Spleen (tissue), 11 donors: ENCODE measurements around the gene MAP1A. TPM values are rescaled to one million over a fixed set of nuclear protein-coding genes. Genes with fewer than 3 reads are reported as not detected.

Experiments used
- DNase-seq: peaks from one replicate; pipeline ENCODE4 v3.0.0-alpha.2; 2020
- H3K27ac ChIP-seq, 8 donors: fragments of 200-600 bp; sonication (generic) in 7 of 8; 1 replicate in 4 of 8; 2 replicates in 4 of 8; pipeline versions ENCODE4 v1.5.0 to v1.8.0; 2016 to 2021; ENCODE audit warnings: inconsistent platforms in 4 of 8, mild to moderate bottlenecking in 4 of 8, moderate library complexity in 1 of 8
- H3K27me3 ChIP-seq, 7 donors: fragments of 200-600 bp; sonication (generic) in 6 of 7; replicated peaks in 1 of 7; 1 replicate in 4 of 7; 2 replicates in 3 of 7; pipeline versions ENCODE4 v1.5.0 to v1.8.0; 2016 to 2021; ENCODE audit warnings: inconsistent platforms in 3 of 7, mild to moderate bottlenecking in 1 of 7
- H3K36me3 ChIP-seq, 6 donors: fragments of 200-600 bp; sonication (generic) in 5 of 6; 1 replicate in 4 of 6; 2 replicates in 2 of 6; pipeline versions ENCODE4 v1.5.0 to v1.8.0; 2016 to 2021; ENCODE audit warnings: inconsistent platforms in 2 of 6
- H3K4me1 ChIP-seq, 6 donors: fragments of 200-600 bp; sonication (generic) in 5 of 6; 1 replicate in 3 of 6; 2 replicates in 3 of 6; pipeline versions ENCODE4 v1.5.0 to v1.8.0; 2016 to 2021; ENCODE audit warnings: inconsistent platforms in 3 of 6
- H3K4me3 ChIP-seq, 8 donors: fragments of 200-600 bp; sonication (generic) in 7 of 8; 1 replicate in 4 of 8; 2 replicates in 4 of 8; pipeline versions ENCODE4 v1.5.0 to v1.8.0; 2016 to 2021; ENCODE audit warnings: inconsistent platforms in 4 of 8, mild to moderate bottlenecking in 4 of 8, moderate library complexity in 2 of 8
- H3K9me3 ChIP-seq, 8 donors: fragments of 200-600 bp; sonication (generic) in 7 of 8; 1 replicate in 4 of 8; 2 replicates in 4 of 8; pipeline versions ENCODE4 v1.5.0 to v1.8.0; 2016 to 2021; ENCODE audit warnings: inconsistent platforms in 4 of 8
- CTCF ChIP-seq, 11 experiments: fragments of 200-600 bp in 7 of 11; fragments of 450-650 bp in 4 of 11; sonication (generic) in 4 of 11; IDR thresholded peaks in 8 of 11; conservative IDR thresholded peaks in 3 of 11; 1 replicate in 7 of 11; 2 replicates in 4 of 11; pipeline versions ENCODE4 v1.4.0 to v1.8.0; 2016 to 2021; ENCODE audit warnings: antibody characterized with exemption in 11 of 11, inconsistent platforms in 4 of 11, mild to moderate bottlenecking in 1 of 11
- POLR2A ChIP-seq, 3 donors: fragments of 450-650 bp; IDR thresholded peaks; one replicate each; pipeline ENCODE4 v1.5.1; 2017; ENCODE audit warnings: antibody characterized with exemption in 3 of 3, mild to moderate bottlenecking in 1 of 3
- POLR2AphosphoS5 ChIP-seq, 3 donors: sonication (generic); formaldehyde crosslinking; IDR thresholded peaks; one replicate each; pipeline ENCODE4 v1.5.1; 2017; ENCODE audit warnings: antibody characterized with exemption in 3 of 3
- WGBS, 5 donors: extraction: QIAGEN DNeasy Blood & Tissue Kit in 3 of 5; methylation state at CpG; one replicate each; pipeline versions ENCODE4 v1.1.5 to v1.1.7; 2013 to 2018; 5-methylcytosine and 5-hydroxymethylcytosine counted together
- intact Hi-C: fragments of 100-400 bp; cut with DNase I; formaldehyde crosslinking; loops from one replicate; pipeline ENCODE4 v1.15.0; 2023; ENCODE audit warnings: low total_unique reads
- polyA plus RNA-seq, 3 donors: library from polyadenylated mRNA; stranded (reverse); fragments of 200-250 nt; gene quantifications; one replicate each; pipeline ENCODE4 v1.2.1, GENCODE V29; 2013
- total RNA-seq, 7 donors: library from RNA; depleted of rRNA in 3 of 7; stranded (reverse); fragments of >200 nt in 3 of 7; fragmentation: NEBNext Ultra II Directional in 4 of 7; extraction: Animal tissue kit (Norgen Biotek cat#: 25700) in 4 of 7; gene quantifications; one replicate each; pipeline versions ENCODE4 v1.1.0 to v1.2.1, GENCODE V29; 2016 to 2021
- donor health status: healthy with polysubstance abuse.
- donor health status: DM: no; HTN: no; CAD: no; lungs with moderate emphysema.
- donor health status: DM: no; HTN: no; CAD: no.
- donor health status: Bipolar disorder and iron deficiency.
- donor health status: healthy.
- donor health status: DM: no; HTN: no; CAD: no.
- donor health status: DM: yes; HTN: yes; CAD: no.

MAP1A gene
- total and polyA plus RNA-seq, 10 donors, result 0.15 to 5.4 (median 2.6) TPM

GRCh38 chr15:43545426-43545825 is 28.0 kb downstream of the MAP1A start:
- intact Hi-C loops, result no loop called here
- H3K36me3 ChIP-seq, result peaks cover 0 to 28% (median 3%) of the 10 kb centered on the region in 6 donors
- TF ChIP-seq POLR2AphosphoS5 (IDR thresholded peaks at IDR 0.05), result no peak
- H3K4me1 ChIP-seq, result no peaks in the 10 kb centered on the region
- H3K27me3 ChIP-seq, result no peaks in the 10 kb centered on the region
- no peak overlapping the region for H3K4me3 ChIP-seq
- DNase-seq, result no peak
- WGBS, 5 donors, result 88 to 100% (median 91%) methylated on average over 1 of the region's 1 CpG
- H3K9me3 ChIP-seq, result peaks cover 0 to 8% (median 7%) of the 10 kb centered on the region in 8 donors
- no peak overlapping the region for H3K27ac ChIP-seq

- 96 to 99% (median 98%) methylated on average over 2 of the region's 2 CpGs for WGBS, 5 donors
- H3K36me3 ChIP-seq, result peaks cover 0 to 43% (median 3%) of the 10 kb centered on the region in 6 donors
- H3K4me3 ChIP-seq, result no peak overlapping the region
- intact Hi-C loops, result no loop called here
- H3K27me3 ChIP-seq, result no peaks in the 10 kb centered on the region
- TF ChIP-seq POLR2A (IDR thresholded peaks at IDR 0.05) (no peak), POLR2AphosphoS5 (IDR thresholded peaks at IDR 0.05) (no peak), CTCF (IDR thresholded peaks at IDR 0.05 in 8 of 11, conservative IDR thresholded peaks at IDR 0.05 in 3 of 11) (no peak)
- peaks cover 0 to 8% (median 7%) of the 10 kb centered on the region in 8 donors for H3K9me3 ChIP-seq
- no peak for DNase-seq
- H3K27ac ChIP-seq, result no peak overlapping the region
- H3K4me1 ChIP-seq, result no peaks in the 10 kb centered on the region
These were observed 30.1 kb downstream of the MAP1A start for GRCh38 chr15:43547539-43547938.

- Histone ChIP-seq H3K36me3 (peaks cover 0 to 68% (median 12%) of the 10 kb centered on the region in 6 donors), H3K4me1 (no peaks in the 10 kb centered on the region), H3K4me3 (no peak overlapping the region), H3K27me3 (no peaks in the 10 kb centered on the region), H3K27ac (no peak overlapping the region), H3K9me3 (peaks cover 0 to 8% (median 7%) of the 10 kb centered on the region in 8 donors)
- 85 to 88% (median 86%) methylated on average over 10 of the region's 10 CpGs for WGBS, 5 donors
- no peak for DNase-seq
- TF ChIP-seq POLR2AphosphoS5 (IDR thresholded peaks at IDR 0.05) (no peak), POLR2A (IDR thresholded peaks at IDR 0.05) (no peak), CTCF (IDR thresholded peaks at IDR 0.05 in 8 of 11, conservative IDR thresholded peaks at IDR 0.05 in 3 of 11) (no peak)
- intact Hi-C loops, result no loop called here
These were observed 33.3 kb downstream of the MAP1A start for GRCh38 chr15:43550527-43551363.

- intact Hi-C loops, result no loop called here
- DNase-seq, result no peak
- 94 to 98% (median 96%) methylated on average over 4 of the region's 4 CpGs for WGBS, 5 donors
- peaks cover 0 to 83% (median 17%) of the 10 kb centered on the region in 6 donors for H3K36me3 ChIP-seq
- no peaks in the 10 kb centered on the region for H3K27me3 ChIP-seq
- peaks cover 0 to 8% (median 7%) of the 10 kb centered on the region in 8 donors for H3K9me3 ChIP-seq
- no peaks in the 10 kb centered on the region for H3K4me1 ChIP-seq
- H3K27ac ChIP-seq, result no peak overlapping the region
- H3K4me3 ChIP-seq, result no peak overlapping the region
- TF ChIP-seq POLR2A (IDR thresholded peaks at IDR 0.05), result no peak
- TF ChIP-seq POLR2AphosphoS5 (IDR thresholded peaks at IDR 0.05), result no peak
- no peak for TF ChIP-seq CTCF (IDR thresholded peaks at IDR 0.05 in 8 of 11, conservative IDR thresholded peaks at IDR 0.05 in 3 of 11)
These were observed 34.8 kb downstream of the MAP1A start for GRCh38 chr15:43552256-43552655.
